HG03103 (cell line): Measurements from ENCODE around the gene B4GALT6.

Experiments
- ATAC-seq: cut with Tn5 transposase; IDR thresholded peaks from one replicate; pipeline ENCODE4 v1.9.1; 2021; ENCODE audit warnings: low read depth; ENCODE audit not compliant: unreplicated experiment

The B4GALT6 gene

GRCh38 chr18:31661965-31662364, 22.4 kb downstream of the B4GALT6 start:
- no peak for ATAC-seq

GRCh38 chr18:31660763-31661162, 23.6 kb downstream of the B4GALT6 start:
- no peak for ATAC-seq

GRCh38 chr18:31659576-31660177, 24.7 kb downstream of the B4GALT6 start:
- no peak for ATAC-seq

DNA sequence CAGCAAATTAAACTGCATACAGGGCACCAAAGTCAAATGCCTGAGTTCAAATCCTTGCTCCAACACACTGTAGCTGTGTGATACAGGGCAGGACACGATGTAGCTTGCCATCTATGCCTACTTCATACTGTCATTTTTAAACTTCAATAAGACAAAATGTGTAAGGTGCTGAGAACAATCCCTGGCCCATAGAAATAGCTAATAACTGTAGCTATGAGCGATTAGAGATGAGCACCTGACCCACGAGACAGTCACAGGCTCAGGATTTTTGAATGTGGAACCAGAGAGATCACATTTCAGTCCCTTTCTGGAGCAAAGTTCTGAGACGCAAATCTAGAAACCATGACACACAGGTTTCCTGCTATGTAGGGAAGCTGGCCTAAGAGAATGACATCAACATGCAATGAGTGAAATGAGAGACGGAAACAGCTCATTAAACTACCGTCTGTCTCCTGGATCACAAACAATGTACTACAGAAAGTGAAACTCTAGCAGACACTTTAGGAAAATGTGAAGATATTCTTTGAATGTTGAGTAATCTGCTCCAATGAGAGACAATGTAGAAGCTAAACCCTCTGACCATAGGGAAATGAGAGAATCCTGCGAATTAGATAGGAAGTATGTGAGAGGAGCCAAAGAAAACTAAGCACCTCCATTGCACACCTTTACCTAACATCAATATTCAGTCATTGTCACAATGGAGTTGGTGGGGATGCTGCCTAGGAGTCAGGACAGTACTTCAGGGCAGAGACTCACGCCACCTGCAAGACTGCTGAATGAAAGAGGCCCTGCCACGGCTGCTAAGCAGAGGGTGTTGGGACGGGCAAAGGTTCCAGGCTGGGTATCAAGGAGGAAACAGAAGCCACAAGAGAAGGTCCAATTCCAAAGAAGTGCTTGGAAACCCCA, 25.5 kb downstream of the B4GALT6 start:
- peak; percentile 64 for ATAC-seq

- ATAC-seq = peak; percentile 65
Observed at GRCh38 chr18:31657823-31658669, 26.3 kb downstream of the B4GALT6 start.

GRCh38 chr18:31656754-31657153, 27.6 kb downstream of the B4GALT6 start:
- no peak for ATAC-seq

DNA sequence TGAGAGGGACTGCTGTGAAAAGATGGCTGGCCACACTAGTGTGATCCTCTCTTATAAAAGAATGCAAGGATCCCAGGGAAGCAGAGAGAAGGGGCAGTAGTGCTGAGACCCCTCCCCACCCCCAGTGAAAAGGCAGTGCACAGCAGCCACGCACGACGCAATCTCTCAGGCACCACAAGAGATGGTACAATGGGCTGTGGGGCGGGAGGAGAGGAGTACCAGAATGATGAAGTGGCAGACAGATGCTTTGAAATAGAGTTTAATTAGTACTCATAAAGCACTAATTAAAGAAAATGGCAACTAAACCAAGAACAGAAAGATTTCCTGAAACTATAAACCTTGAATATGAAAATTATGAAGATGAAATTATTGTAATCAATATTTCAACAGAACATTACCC, 29.0 kb downstream of the B4GALT6 start:
- ATAC-seq = no peak

- no peak for ATAC-seq
Observed at GRCh38 chr18:31652877-31653276, 31.5 kb downstream of the B4GALT6 start.

- no peak for ATAC-seq
Observed at GRCh38 chr18:31652357-31652756, 32.0 kb downstream of the B4GALT6 start.

DNA sequence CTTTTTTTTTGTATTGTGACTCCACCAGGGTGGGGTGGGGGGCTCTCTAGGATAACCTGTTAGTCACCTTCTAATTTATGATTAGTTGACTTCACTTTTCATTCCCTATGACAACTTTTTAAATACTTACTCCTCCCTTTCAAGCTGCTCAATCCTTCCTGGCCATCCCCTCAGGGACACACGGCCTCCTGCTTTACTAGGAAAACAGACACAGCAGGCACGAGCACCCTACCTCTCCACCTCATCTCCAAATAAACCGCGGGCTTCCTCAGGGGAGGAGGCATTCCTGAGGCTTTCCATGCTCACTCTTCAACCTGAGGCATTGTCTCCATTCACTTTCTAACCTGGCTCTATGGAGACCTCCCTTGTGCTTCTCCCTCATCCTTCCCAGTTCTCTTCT, 33.0 kb downstream of the B4GALT6 start:
- no peak for ATAC-seq

DNA sequence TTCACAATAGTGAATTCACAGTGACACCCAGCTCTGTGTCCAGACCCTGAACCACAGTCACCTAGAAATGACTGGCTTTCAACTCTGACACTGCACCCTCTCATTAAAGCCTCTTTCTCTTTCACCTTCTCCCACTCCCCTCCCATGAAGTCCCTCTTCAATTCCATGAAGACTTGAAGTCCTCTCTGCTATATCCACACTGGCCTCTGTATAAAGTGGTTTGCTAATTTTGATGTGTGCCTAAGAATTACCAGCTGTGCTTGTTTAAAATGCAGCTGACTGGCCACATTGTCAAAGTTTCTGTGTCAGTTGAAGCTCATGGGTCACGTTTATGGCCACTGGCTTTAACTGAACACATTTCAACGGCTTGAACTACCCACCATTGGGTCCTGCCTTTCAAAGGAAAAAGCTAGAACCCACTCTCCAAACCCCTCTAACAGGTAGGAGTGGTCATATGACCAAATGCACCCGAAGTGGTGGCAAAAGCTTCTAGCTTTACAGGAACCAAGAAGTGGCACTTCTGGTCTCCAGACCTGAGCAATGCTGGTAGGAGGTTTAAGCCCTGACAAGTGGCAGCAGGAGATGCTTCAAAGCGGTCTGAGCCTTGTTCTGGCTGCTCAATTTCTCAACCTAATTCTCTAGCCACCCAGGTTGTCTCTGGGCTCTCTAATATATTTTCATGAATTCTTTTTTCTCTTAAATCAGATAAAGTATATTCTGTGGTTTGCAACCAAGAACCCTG, 34.2 kb downstream of the B4GALT6 start:
- ATAC-seq = peak; percentile 43

DNA sequence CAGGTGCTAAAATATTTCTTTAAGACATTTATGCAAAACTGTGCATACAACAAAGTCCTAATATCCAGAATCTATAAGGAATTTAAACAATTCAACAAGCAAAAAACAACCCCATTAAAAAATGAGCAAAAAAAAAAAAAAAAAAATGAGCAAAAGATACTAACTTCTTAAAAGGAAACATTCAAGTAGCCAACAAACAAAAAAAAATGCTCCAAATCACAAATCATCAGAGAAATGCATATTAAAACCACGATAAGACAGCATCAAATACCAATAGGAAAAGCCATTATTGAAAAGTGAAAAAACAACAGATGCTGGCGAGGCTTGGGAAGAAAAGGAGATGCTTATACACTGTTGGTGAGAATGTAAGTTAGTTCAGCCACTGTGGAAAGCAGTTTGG, 34.9 kb downstream of the B4GALT6 start:
- no peak for ATAC-seq

GRCh38 chr18:31648966-31649429, 35.4 kb downstream of the B4GALT6 start:
- peak; percentile 61 for ATAC-seq

- no peak for ATAC-seq
Observed at GRCh38 chr18:31648458-31648857, 35.9 kb downstream of the B4GALT6 start.

- no peak for ATAC-seq
Observed at GRCh38 chr18:31647127-31647753, 37.1 kb downstream of the B4GALT6 start.

GRCh38 chr18:31646332-31647126, 37.9 kb downstream of the B4GALT6 start:
- ATAC-seq = no peak

GRCh38 chr18:31645411-31645810, 39.0 kb downstream of the B4GALT6 start:
- ATAC-seq = no peak

DNA sequence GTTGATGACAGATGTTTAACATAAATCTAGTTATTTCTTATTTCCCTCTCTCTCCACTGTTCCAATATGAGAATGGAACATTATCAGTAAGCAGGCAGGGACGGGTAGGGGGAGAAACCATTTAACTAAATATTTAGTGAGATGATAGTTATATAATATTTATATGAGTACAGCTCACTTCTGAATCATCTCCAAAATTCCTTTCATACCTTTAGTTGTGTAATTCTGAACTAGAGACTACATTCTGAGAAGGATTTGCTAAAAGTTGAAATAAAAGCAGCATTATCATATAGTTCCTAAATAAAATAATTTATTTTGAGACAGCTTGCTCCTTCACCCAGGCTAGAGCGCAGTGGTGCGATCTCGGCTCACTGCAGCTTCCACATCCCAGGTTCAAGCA, 41.4 kb downstream of the B4GALT6 start:
- ATAC-seq = no peak

- ATAC-seq = no peak
Observed at GRCh38 chr18:31637445-31637844, 46.9 kb downstream of the B4GALT6 start.
